WTC11 (cell line): ENCODE measurements around the gene PIK3IP1. TPM values are rescaled to one million over a fixed set of nuclear protein-coding genes. Genes with fewer than 3 reads are reported as not detected.
A peak's percentile ranks its signal among the peaks of the same experiment; 100 is the strongest.

Experiments used
- ATAC-seq: fragments of 200-7000 bp; cut with Tn5 transposase; 2 replicates; pipeline ENCODE4 v1.10.0; 2021; ENCODE audit warnings: mild to moderate bottlenecking, moderate library complexity
- CTCF ChIA-PET: fragments of 300-600 bp; sonication (Branson Sonifier 250); formaldehyde crosslinking; loops from one replicate; lab custom pipeline; 2021; ENCODE audit warnings: antibody characterized with exemption; lab: Charles Lee
- POLR2A ChIA-PET: fragments of 350-600 bp; sonication (Branson Sonifier 250); formaldehyde crosslinking; loops from one replicate; lab custom pipeline; 2021; ENCODE audit warnings: antibody characterized with exemption; lab: Charles Lee
- DNase-seq: peaks from one replicate; pipeline ENCODE4 v3.0.0; 2021; ENCODE audit warnings: low spot score
- H3K27ac Mint-ChIP-seq: 2 replicates; pipeline ENCODE4 v1.8.0; 2021; ENCODE audit warnings: mixed read lengths
- H3K27me3 Mint-ChIP-seq: 2 replicates; pipeline ENCODE4 v1.8.0; 2021; ENCODE audit warnings: low read depth, mild to moderate bottlenecking, moderate library complexity, mixed read lengths
- H3K36me3 Mint-ChIP-seq: 2 replicates; pipeline ENCODE4 v1.8.0; 2021; ENCODE audit warnings: mixed read lengths
- H3K4me1 Mint-ChIP-seq: 2 replicates; pipeline ENCODE4 v1.8.0; 2022; ENCODE audit warnings: mixed read lengths
- H3K4me3 Mint-ChIP-seq: 2 replicates; pipeline ENCODE4 v1.8.0; 2021; ENCODE audit warnings: mild to moderate bottlenecking, moderate library complexity, mixed read lengths
- H3K9me3 Mint-ChIP-seq: 2 replicates; pipeline ENCODE4 v1.8.0; 2021; ENCODE audit warnings: mixed read lengths
- E2F1 ChIP-seq: sonication (generic); formaldehyde crosslinking; IDR thresholded peaks from 2 replicates; pipeline ENCODE4 v1.8.0; 2022; ENCODE audit warnings: mild to moderate bottlenecking, missing genetic modification reagents
- E2F5 ChIP-seq: sonication (generic); formaldehyde crosslinking; IDR thresholded peaks from 2 replicates; pipeline ENCODE4 v1.8.1; 2022; ENCODE audit warnings: mild to moderate bottlenecking, moderate library complexity, missing genetic modification reagents
- ELF4 ChIP-seq: sonication (generic); formaldehyde crosslinking; IDR thresholded peaks from 2 replicates; pipeline ENCODE4 v1.8.1; 2022; ENCODE audit warnings: low read depth, mild to moderate bottlenecking, moderate library complexity, missing genetic modification reagents
- ETV6 ChIP-seq: sonication (generic); formaldehyde crosslinking; IDR thresholded peaks from 2 replicates; pipeline ENCODE4 v1.8.1; 2022; ENCODE audit warnings: mild to moderate bottlenecking, missing genetic modification reagents
- FOXJ3 ChIP-seq: sonication (generic); formaldehyde crosslinking; IDR thresholded peaks from 2 replicates; pipeline ENCODE4 v1.9.0; 2021; ENCODE audit warnings: missing genetic modification reagents, mild to moderate bottlenecking, borderline replicate concordance
- FOXP4 ChIP-seq: sonication (generic); formaldehyde crosslinking; IDR thresholded peaks from 2 replicates; pipeline ENCODE4 v1.8.0; 2022; ENCODE audit warnings: mild to moderate bottlenecking, missing genetic modification reagents
- GABPB1 ChIP-seq: sonication (generic); formaldehyde crosslinking; IDR thresholded peaks from 2 replicates; pipeline ENCODE4 v1.8.1; 2023; ENCODE audit warnings: mild to moderate bottlenecking, missing genetic modification reagents
- IRF1 ChIP-seq: sonication (generic); formaldehyde crosslinking; IDR thresholded peaks from 2 replicates; pipeline ENCODE4 v1.8.0; 2023; ENCODE audit warnings: missing genetic modification reagents
- MXD4 ChIP-seq: fragments of 250-450 bp; sonication (Bioruptor Pico); IDR thresholded peaks from 2 replicates; pipeline ENCODE4 v1.8.0; 2021; ENCODE audit warnings: mild to moderate bottlenecking, moderate library complexity, borderline replicate concordance
- MYBL2 ChIP-seq: sonication (generic); formaldehyde crosslinking; IDR thresholded peaks from 2 replicates; pipeline ENCODE4 v1.8.1; 2023; ENCODE audit warnings: mild to moderate bottlenecking, moderate library complexity, missing genetic modification reagents
- NFATC4 ChIP-seq: fragments of 250-450 bp; sonication (Bioruptor Pico); IDR thresholded peaks from 2 replicates; pipeline ENCODE4 v1.9.0; 2021; ENCODE audit warnings: mild to moderate bottlenecking
- NFE2L1 ChIP-seq: sonication (generic); formaldehyde crosslinking; IDR thresholded peaks from 2 replicates; pipeline ENCODE4 v1.8.1; 2023; ENCODE audit warnings: missing genetic modification reagents
- PRDM15 ChIP-seq: sonication (generic); formaldehyde crosslinking; IDR thresholded peaks from 2 replicates; pipeline ENCODE4 v1.8.0; 2022; ENCODE audit warnings: missing genetic modification reagents
- RORB ChIP-seq: fragments of 250-450 bp; sonication (Bioruptor Pico); IDR thresholded peaks from 2 replicates; pipeline ENCODE4 v1.9.0; 2021; ENCODE audit warnings: mild to moderate bottlenecking
- SOX15 ChIP-seq: fragments of 250-450 bp; sonication (Bioruptor Pico); IDR thresholded peaks from 2 replicates; pipeline ENCODE4 v1.9.0; 2021; ENCODE audit warnings: mild to moderate bottlenecking
- STAT6 ChIP-seq: sonication (generic); formaldehyde crosslinking; conservative IDR thresholded peaks from 2 replicates; pipeline ENCODE4 v1.8.1; 2023; ENCODE audit warnings: mild to moderate bottlenecking, low read depth, missing genetic modification reagents, moderate library complexity
- ZBTB21 ChIP-seq: sonication (generic); formaldehyde crosslinking; IDR thresholded peaks from 2 replicates; pipeline ENCODE4 v1.8.1; 2023; ENCODE audit warnings: mild to moderate bottlenecking, missing genetic modification reagents, borderline replicate concordance
- ZNF121 ChIP-seq: sonication (generic); formaldehyde crosslinking; IDR thresholded peaks from 2 replicates; pipeline ENCODE4 v1.8.0; 2023; ENCODE audit warnings: missing genetic modification reagents
- ZNF219 ChIP-seq: sonication (generic); formaldehyde crosslinking; IDR thresholded peaks from 2 replicates; pipeline ENCODE4 v1.8.0; 2023; ENCODE audit warnings: missing genetic modification reagents, mild to moderate bottlenecking, borderline replicate concordance
- ZNF512 ChIP-seq: sonication (generic); formaldehyde crosslinking; IDR thresholded peaks from 2 replicates; pipeline ENCODE4 v1.8.1; 2022; ENCODE audit warnings: missing genetic modification reagents, borderline replicate concordance
- total RNA-seq: library from RNA; stranded (reverse); gene quantifications from 3 replicates; pipeline ENCODE4 v1.2.3, GENCODE V29; 2021

PIK3IP1 gene
- total RNA-seq, 1 experiment from 2014 or later: 2.0 TPM

- TF ChIP-seq RORB (no peak), FOXJ3 (CRISPR knock-in tag) (no peak), GABPB1 (CRISPR knock-in tag) (no peak), MYBL2 (CRISPR knock-in tag) (no peak), SOX15 (CRISPR knock-in tag) (no peak), IRF1 (CRISPR knock-in tag) (no peak), STAT6 (CRISPR knock-in tag) (no peak), ELF4 (CRISPR knock-in tag) (no peak), ETV6 (no peak), PRDM15 (CRISPR knock-in tag) (no peak), NFE2L1 (CRISPR knock-in tag) (no peak), ZNF512 (no peak), ZBTB21 (CRISPR knock-in tag) (no peak), ZNF219 (CRISPR knock-in tag) (no peak), FOXP4 (CRISPR knock-in tag) (no peak)
- Mint-ChIP-seq H3K27me3 (no peaks in the 10 kb centered on the region), H3K4me3 (peak overlapping the region; percentile 39), H3K27ac (peak overlapping the region; percentile 79; the same call in 1 of the 2 replicates), H3K36me3 (peaks cover 50% of the 10 kb centered on the region), H3K9me3 (no peaks in the 10 kb centered on the region), H3K4me1 (peaks cover 55% of the 10 kb centered on the region)
- POLR2A ChIA-PET: no interaction called here
- no peak for ATAC-seq
- DNase-seq: no peak
- CTCF ChIA-PET: interaction anchor here (1.3 to 1.9 kb wide), 2 partner anchors 28 to 48 kb away, joined by 7 read pairs; partner anchors contain the start of gene PIK3IP1
Observed at GRCh38 chr22:31340765-31341247, 48.5 kb upstream of the PIK3IP1 start.

- Mint-ChIP-seq H3K36me3 (peaks cover 54% of the 10 kb centered on the region), H3K27me3 (no peaks in the 10 kb centered on the region), H3K9me3 (no peaks in the 10 kb centered on the region), H3K4me3 (peak overlapping the region; percentile 39; the same call in 1 of the 2 replicates), H3K27ac (peak overlapping the region; percentile 89), H3K4me1 (peaks cover 55% of the 10 kb centered on the region)
- ATAC-seq (no peak), DNase-seq (no peak)
- POLR2A ChIA-PET: no interaction called here
- TF ChIP-seq E2F1 (CRISPR knock-in tag) (no peak), MXD4 (CRISPR knock-in tag) (no peak), NFATC4 (CRISPR knock-in tag) (no peak), E2F5 (CRISPR knock-in tag) (no peak), ZNF121 (CRISPR knock-in tag) (no peak)
- TF ChIP-seq, all 79 proteins: peak for 0
- CTCF ChIA-PET: interaction anchor here (1.3 to 1.9 kb wide), 2 partner anchors 27 to 48 kb away, joined by 7 read pairs; partner anchors contain the start of gene PIK3IP1
Observed at GRCh38 chr22:31340360-31340759, 48.1 kb upstream of the PIK3IP1 start.
